ENCODE measurements around the gene ACCS.

The ACCS gene

DNA sequence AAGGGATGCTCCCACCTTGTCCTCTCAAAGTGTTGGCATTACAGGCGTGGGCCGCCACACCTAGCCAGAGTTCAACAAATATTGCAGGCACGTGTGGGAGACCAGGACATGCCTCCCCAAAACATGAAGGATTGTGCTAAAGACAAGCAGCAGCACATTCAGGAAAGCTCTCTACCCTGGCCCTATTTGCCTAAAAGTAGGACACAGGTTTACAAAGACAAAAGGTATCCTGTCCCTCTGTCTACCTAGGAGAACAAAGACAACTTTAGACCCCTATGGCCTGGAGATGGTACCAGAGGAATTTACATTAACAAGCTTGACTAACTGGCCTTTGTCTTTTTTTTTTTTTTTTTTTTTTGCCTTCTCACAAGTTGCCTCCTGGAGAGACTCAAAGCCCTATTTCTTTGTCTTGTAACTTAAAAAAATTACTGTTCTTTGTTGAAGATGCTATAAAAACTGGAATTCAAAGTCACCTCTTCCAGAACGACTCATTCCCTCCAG, 859 bp upstream of the ACCS start:
- no peak for DNase-seq (ENCODE audit: low read depth, low spot score)
- TF ChIP-seq, protein P1, sequence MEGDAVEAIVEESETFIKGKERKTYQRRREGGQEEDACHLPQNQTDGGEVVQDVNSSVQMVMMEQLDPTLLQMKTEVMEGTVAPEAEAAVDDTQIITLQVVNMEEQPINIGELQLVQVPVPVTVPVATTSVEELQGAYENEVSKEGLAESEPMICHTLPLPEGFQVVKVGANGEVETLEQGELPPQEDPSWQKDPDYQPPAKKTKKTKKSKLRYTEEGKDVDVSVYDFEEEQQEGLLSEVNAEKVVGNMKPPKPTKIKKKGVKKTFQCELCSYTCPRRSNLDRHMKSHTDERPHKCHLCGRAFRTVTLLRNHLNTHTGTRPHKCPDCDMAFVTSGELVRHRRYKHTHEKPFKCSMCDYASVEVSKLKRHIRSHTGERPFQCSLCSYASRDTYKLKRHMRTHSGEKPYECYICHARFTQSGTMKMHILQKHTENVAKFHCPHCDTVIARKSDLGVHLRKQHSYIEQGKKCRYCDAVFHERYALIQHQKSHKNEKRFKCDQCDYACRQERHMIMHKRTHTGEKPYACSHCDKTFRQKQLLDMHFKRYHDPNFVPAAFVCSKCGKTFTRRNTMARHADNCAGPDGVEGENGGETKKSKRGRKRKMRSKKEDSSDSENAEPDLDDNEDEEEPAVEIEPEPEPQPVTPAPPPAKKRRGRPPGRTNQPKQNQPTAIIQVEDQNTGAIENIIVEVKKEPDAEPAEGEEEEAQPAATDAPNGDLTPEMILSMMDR (IDR thresholded peaks at IDR 0.05; ENCODE audit: insufficient read depth, low read length, missing control alignments): no peak
- ChIA-PET POLR2A (no interaction called here), CTCF (interaction anchor here (0.6 to 17.6 kb wide), 8 partner anchors 9 to 175 kb away, joined by 3 to 217 read pairs (median 4); partner anchors contain the start of gene EXT2)
- H3K4me3 ChIP-seq (ENCODE audit: low read depth, low read length): no peak overlapping the region

DNA sequence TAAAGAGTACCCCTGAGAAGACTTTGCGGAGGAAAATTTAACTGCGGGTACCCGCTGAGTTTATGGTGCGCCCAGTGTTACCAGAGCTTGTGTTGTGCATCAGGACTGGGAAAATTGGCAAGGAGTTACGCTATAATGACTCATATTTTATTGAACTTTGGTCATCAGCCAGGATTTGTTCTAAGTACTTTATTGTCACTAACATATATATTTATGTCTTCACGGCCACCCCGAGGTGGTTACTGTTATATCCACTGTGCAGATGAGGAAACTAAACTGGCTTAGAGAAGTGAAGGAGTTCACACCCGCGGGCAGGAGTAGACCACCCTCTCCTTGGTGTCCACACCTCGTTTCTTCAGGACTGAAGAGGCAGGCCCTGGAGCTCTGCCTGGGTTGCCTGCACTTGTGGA, 667 bp downstream of the ACCS start:
- TF ChIP-seq, protein P1 (IDR thresholded peaks at IDR 0.05; ENCODE audit: insufficient read depth, low read length, missing control alignments): no peak
- no peak for DNase-seq (ENCODE audit: low read depth, low spot score)
- H3K4me3 ChIP-seq (ENCODE audit: low read depth, low read length): peak overlapping the region; percentile 64
- POLR2A ChIA-PET: no interaction called here
- CTCF ChIA-PET: interaction anchor here (0.6 to 17.6 kb wide), 14 partner anchors 8 to 241 kb away, joined by 3 to 217 read pairs (median 4); partner anchors contain the start of gene EXT2

- TF ChIP-seq, protein P1 (IDR thresholded peaks at IDR 0.05; ENCODE audit: insufficient read depth, low read length, missing control alignments): no peak
- ChIA-PET CTCF (interaction anchor here (1.5 to 17.6 kb wide), 7 partner anchors 12 to 242 kb away, joined by 4 to 217 read pairs (median 9); partner anchors contain the start of gene EXT2), POLR2A (no interaction called here)
- H3K4me3 ChIP-seq (ENCODE audit: low read depth, low read length): no peak overlapping the region; the same call in 1 of the 2 replicates
- DNase-seq (ENCODE audit: low read depth, low spot score): no peak
Measured at GRCh38 chr11:44067266-44067665, 1.2 kb downstream of the ACCS start.

DNA sequence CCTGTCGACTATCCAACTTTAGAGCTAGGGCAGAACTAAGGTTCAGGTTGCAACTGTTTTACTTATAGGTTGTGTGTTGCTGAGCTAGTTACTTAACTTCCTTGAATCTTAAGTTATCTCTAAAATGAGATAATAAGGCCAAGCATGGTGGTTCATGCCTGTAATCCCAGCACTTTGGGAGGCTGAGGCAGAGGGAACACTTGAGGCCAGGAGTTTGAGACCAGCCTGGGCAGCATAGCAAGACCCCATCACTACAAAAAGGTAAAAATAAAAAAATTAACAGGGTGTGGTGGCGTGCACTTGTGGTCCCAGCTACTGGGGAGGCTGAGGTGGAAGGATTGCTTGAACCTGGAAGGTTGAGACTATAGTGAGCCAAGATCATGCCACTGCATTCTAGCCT, 2.1 kb downstream of the ACCS start:
- CTCF ChIA-PET: interaction anchor here (1.1 to 17.6 kb wide), 3 partner anchors 13 to 42 kb away, joined by 3 to 217 read pairs (median 10); partner anchors contain the start of gene EXT2
- DNase-seq (ENCODE audit: low read depth, low spot score): no peak
- no peak overlapping the region for H3K4me3 ChIP-seq (ENCODE audit: low read depth, low read length)
- POLR2A ChIA-PET: no interaction called here
- TF ChIP-seq, protein P1 (IDR thresholded peaks at IDR 0.05; ENCODE audit: insufficient read depth, low read length, missing control alignments): no peak

DNA sequence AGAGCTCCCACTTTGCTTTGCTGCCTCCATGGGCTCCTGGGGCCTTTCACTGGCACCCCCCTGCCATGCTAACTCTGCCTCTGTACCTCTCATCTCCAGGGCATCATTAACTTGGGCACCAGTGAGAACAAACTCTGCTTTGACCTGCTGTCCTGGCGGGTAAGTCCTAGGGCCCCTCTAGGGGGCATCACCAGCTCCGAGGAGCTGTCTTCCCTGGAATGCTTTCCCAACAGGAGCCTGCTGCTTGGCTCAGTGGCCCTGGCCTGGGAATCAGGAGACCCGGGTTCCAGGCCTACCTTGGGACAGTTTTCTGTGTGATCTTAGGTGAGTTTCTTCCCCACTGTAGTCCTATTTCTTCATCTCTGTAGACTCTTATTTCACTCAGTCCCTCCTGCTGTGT, 5.1 kb downstream of the ACCS start:
- ChIA-PET CTCF (interaction anchor here (1.5 to 17.6 kb wide), 2 partner anchors 19 to 468 kb away, joined by 4 to 217 read pairs; partner anchors contain the start of gene EXT2), POLR2A (interaction anchor here (1.1 kb wide), 1 partner anchor 166 kb away, joined by 3 read pairs; no protein-coding TSS in a partner anchor)
- TF ChIP-seq, protein P1 (IDR thresholded peaks at IDR 0.05; ENCODE audit: insufficient read depth, low read length, missing control alignments): no peak
- DNase-seq (ENCODE audit: low read depth, low spot score): no peak
- no peak overlapping the region for H3K4me3 ChIP-seq (ENCODE audit: low read depth, low read length)

- ChIA-PET CTCF (interaction anchor here (0.7 to 17.6 kb wide), 6 partner anchors 8 to 545 kb away, joined by 3 to 217 read pairs (median 4); partner anchors contain the start of gene EXT2), POLR2A (no interaction called here)
- TF ChIP-seq, protein P1 (IDR thresholded peaks at IDR 0.05; ENCODE audit: insufficient read depth, low read length, missing control alignments): no peak
- no peak overlapping the region for H3K4me3 ChIP-seq (ENCODE audit: low read depth, low read length)
- no peak for DNase-seq (ENCODE audit: low read depth, low spot score)
Measured at GRCh38 chr11:44072757-44073658, 6.9 kb downstream of the ACCS start.

Data from AG04449 (cell line).